ENCODE measurements around the gene ITGB2.

The ITGB2 gene

DNA sequence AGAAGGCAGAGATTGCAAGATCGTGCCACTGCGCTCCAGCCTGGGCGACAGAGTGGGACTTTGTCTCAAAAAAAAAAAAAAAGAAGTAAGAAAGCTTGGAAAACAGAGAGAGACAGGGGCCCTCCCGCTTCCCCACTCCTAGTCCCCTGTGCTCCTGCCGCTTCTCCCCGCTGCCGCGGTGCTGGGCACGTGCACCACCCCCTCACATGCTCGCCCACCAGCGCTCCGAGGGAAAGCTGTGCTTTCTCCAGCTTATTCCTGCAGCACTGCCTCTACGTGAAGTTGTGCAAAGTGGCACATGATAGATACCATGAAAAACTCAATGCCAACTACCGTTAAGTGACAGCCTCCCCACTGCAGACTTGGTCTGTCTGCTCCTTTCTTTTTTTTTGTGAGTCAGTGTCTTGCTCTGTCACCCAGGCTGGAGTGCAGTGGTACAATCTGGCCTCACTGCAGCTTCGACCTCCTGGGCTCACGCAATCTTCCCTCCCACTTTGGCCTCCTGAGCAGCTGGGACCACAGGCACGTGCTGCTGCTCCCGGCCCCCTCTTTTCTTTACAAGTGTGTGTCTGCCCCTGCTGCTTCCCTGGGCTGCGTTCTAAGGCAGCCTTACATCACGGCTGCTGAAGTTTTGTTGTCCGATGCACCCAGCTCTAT, 34.6 kb upstream of the ITGB2 start:
- DNase-seq, result no peak

- DNase-seq, result no peak
Measured at GRCh38 chr21:44954281-44954771, 33.6 kb upstream of the ITGB2 start.

DNA sequence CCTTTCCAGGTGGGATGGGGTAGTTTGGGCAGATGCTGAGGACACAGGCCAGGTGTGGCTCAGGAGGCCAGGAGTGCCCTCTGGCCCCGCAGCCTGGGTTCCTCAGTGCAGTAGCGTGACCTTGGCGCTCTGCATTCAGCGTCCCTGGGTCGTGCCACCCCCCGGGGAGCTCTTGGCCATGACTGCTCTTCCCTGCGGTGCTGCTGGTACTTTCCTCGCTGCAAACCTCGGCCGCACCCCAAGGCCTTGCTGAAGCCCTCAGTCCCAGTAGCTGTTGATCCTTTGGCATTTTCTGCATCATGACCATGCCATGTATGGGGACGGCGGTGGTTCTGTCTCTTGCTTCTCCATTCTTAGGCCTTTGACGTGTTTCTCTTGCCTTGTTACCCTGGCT, 32.9 kb upstream of the ITGB2 start:
- DNase-seq, result no peak

DNA sequence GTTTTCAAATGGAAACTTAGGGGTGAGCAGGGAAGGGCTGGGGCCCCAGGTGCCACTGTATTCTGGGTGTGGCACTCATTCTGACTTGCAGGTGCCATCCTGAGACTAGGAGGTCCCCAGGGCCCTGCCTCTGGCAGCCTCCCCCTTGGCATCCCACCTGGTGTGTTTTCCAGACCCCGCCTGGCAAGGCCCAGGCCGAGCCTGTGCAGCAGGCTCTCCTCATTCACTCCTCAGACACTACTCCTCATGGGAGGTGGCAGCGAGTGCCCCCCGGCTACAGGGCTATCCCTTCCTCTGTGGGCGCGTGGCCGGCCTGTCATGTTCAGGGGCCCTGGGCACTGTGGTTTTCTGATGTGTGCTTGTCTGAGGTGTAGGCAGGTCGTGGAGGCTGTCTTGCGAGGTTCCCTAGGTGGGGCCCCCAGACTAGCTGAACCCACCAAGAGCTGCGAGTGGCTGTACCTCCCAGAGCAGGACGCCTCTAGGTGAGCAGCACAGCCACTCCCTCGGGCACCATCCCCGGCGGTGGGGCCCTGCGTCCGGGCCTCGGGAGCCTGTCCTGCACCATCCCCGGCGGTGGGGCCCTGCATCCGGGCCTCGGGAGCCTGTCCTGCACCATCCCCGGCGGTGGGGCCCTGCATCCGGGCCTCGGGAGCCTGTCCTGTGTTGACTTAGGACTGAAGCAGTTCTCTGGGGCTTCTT, 32.4 kb upstream of the ITGB2 start:
- DNase-seq, result no peak

- no peak for DNase-seq
Measured at GRCh38 chr21:44952116-44952928, 31.6 kb upstream of the ITGB2 start.

- no peak for DNase-seq
Measured at GRCh38 chr21:44951186-44951915, 30.7 kb upstream of the ITGB2 start.

GRCh38 chr21:44950351-44950750, 29.7 kb upstream of the ITGB2 start:
- DNase-seq, result no peak

- peak; percentile 7 for DNase-seq
Measured at GRCh38 chr21:44949779-44950198, 29.1 kb upstream of the ITGB2 start.

- no peak for DNase-seq
Measured at GRCh38 chr21:44949161-44949778, 28.6 kb upstream of the ITGB2 start.

DNA sequence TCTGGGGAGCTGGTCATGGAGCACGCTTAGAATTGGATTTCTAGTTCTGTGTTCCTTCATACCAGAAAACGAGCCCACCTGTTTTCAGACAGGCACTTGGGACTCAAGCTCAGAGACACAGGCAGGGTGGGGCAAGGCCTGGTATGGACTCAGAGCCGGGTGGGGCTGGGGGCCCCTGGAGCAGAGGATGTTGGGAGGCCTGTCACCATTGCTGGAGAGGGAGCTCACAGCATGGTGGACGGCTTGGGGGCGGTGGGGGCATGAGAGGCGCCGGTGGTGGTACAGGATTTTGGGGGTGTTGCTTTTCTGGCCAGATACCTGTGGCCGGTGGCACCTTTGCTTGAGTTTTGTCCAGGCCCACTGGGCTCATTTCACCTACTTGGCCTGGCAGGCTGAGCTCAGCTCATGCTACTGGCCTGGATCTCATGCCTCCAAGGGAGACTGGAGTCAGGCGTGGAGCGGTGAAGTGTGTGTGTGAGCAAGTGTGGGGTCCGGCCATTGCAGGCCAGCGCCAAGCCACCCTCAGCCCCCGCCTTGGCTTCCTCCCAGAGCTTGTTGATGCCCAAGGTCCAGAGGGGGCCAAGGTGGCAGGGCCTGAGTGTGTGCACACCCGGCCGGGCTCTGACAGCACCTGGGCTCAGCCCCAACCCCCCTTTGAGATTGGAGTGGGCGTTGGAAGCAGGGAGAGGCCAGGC, 27.9 kb upstream of the ITGB2 start:
- DNase-seq, result no peak

GRCh38 chr21:44947930-44948331, 27.2 kb upstream of the ITGB2 start:
- no peak for DNase-seq

GRCh38 chr21:44947111-44947929, 26.6 kb upstream of the ITGB2 start:
- DNase-seq, result no peak

GRCh38 chr21:44946254-44947041, 25.7 kb upstream of the ITGB2 start:
- no peak for DNase-seq

- no peak for DNase-seq
Measured at GRCh38 chr21:44944596-44944995, 23.9 kb upstream of the ITGB2 start.

GRCh38 chr21:44943686-44944550, 23.2 kb upstream of the ITGB2 start:
- DNase-seq, result no peak

GRCh38 chr21:44943005-44943685, 22.4 kb upstream of the ITGB2 start:
- no peak for DNase-seq

GRCh38 chr21:44942566-44942965, 21.9 kb upstream of the ITGB2 start:
- DNase-seq, result no peak

GRCh38 chr21:44941567-44941966, 20.9 kb upstream of the ITGB2 start:
- no peak for DNase-seq

All from NCI-H2107 (cell line).